SU-DHL-6 (cell line): ENCODE measurements around the gene KIF13A.

Experiments
- EZH2phosphoT487 ChIP-seq: fragments of 200-600 bp; sonication (generic), shearing (Covaris generic); conservative IDR thresholded peaks from 2 replicates; pipeline ENCODE4 v1.6.1; 2018; ENCODE audit warnings: mild to moderate bottlenecking, antibody characterized with exemption, low read length, moderate library complexity, mixed read lengths
- TF ChIP-seq, protein P1 (sequence below): fragments of 200-600 bp; sonication (generic); IDR thresholded peaks from one replicate; pipeline ENCODE4 v1.5.1; 2017; ENCODE audit warnings: antibody characterized with exemption, mild to moderate bottlenecking, low read length, moderate library complexity; ENCODE audit not compliant: insufficient read depth, poor library complexity, severe bottlenecking

DNA sequence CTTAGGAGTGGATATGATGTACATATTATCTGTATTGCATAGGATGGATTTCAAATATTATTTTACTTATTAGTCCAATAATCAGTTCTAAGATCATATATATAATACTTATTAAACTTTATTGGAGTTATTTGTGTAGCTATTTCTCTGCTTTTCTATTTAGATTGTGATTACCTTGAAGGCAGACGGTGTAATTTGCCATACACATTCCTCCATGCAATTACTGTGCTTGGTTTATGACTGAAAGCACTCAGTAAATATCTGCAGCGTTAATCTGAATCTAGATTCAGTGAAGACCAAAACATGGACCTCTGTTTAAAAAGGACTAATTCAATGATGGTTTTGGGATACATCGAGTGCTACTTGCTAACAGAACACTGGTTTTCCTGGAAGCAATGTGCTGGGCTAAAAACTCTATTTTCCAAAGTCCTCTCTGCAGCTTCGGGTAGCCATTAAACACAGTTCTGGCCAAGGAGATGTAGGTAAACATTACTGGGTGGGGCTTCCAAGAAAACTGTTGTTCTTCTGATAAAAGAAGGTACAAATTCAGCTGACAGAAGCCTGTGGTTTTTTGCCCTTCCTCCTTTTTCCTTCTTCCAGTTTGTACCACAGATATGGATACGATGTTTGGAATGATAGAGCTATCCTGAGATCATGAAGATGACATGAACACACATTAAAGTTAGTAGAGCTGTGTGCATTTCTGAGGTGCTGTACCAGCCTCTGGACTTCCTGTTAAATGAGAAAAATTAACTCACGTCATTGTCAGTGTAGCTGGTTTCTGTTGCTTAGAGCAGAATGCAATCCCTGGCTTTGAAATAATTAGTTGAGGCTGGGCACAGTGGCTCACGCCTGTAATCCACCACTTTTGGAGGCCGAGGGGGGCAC lies 144.3 kb downstream of the KIF13A start:
- TF ChIP-seq, protein P1, sequence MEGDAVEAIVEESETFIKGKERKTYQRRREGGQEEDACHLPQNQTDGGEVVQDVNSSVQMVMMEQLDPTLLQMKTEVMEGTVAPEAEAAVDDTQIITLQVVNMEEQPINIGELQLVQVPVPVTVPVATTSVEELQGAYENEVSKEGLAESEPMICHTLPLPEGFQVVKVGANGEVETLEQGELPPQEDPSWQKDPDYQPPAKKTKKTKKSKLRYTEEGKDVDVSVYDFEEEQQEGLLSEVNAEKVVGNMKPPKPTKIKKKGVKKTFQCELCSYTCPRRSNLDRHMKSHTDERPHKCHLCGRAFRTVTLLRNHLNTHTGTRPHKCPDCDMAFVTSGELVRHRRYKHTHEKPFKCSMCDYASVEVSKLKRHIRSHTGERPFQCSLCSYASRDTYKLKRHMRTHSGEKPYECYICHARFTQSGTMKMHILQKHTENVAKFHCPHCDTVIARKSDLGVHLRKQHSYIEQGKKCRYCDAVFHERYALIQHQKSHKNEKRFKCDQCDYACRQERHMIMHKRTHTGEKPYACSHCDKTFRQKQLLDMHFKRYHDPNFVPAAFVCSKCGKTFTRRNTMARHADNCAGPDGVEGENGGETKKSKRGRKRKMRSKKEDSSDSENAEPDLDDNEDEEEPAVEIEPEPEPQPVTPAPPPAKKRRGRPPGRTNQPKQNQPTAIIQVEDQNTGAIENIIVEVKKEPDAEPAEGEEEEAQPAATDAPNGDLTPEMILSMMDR = no peak
- TF ChIP-seq EZH2phosphoT487 = no peak
